GM12878 (cell line): Measurements from ENCODE around the gene PDZD7. TPM values are rescaled to one million over a fixed set of nuclear protein-coding genes. Genes with fewer than 3 reads are reported as not detected.

Experiments used
- ATAC-seq: fragments of 200-7000 bp; cut with Tn5 transposase; 3 replicates; pipeline ENCODE4 v1.9.1; 2020; ENCODE audit warnings: mild to moderate bottlenecking, moderate library complexity
- BruUV-seq: library from RNA; stranded (reverse); fragments of 400-500 nt; replicated peaks from 2 replicates; lab custom pipeline; 2021; lab: Mats Ljungman, UMichigan
- CTCF ChIA-PET: fragments of 300-600 bp; sonication (Branson Sonifier 250); formaldehyde crosslinking; extraction: SDS; loops from one replicate; lab custom pipeline; 2021; ENCODE audit warnings: inconsistent platforms; lab: Yijun Ruan, JAX
- POLR2A ChIA-PET: fragments of 350-600 bp; formaldehyde crosslinking; extraction: SDS; loops from one replicate; lab custom pipeline; 2021; ENCODE audit warnings: inconsistent platforms; lab: Charles Lee
- RAD21 ChIA-PET: fragments of 300-600 bp; sonication (Branson Sonifier 250); formaldehyde crosslinking; loops from one replicate; lab custom pipeline; 2023; ENCODE audit warnings: antibody characterized with exemption; ENCODE audit not compliant: unreplicated experiment; lab: Charles Lee
- SMC1A ChIA-PET: fragments of 300-600 bp; sonication (Branson Sonifier 250); formaldehyde crosslinking; loops from one replicate; lab custom pipeline; 2023; ENCODE audit not compliant: unreplicated experiment, uncharacterized antibody; lab: Charles Lee
- DNase-seq: peaks from one replicate; pipeline ENCODE4 v3.0.0-alpha.2; 2011; ENCODE audit warnings: low read depth, low spot score
- FAIRE-seq: peaks from 3 replicates; lab custom pipeline; 2011; peaks lifted over from hg19 to GRCh38; lab: Jason Lieb, UNC
- H2AFZ ChIP-seq: 2 replicates; pipeline ENCODE4 v1.6.0; 2011; ENCODE audit warnings: low read depth, low read length, control low read depth; ENCODE audit not compliant: control insufficient read depth
- H3K27ac ChIP-seq: 2 replicates; pipeline ENCODE4 v1.5.1; 2011; ENCODE audit warnings: control low read depth; ENCODE audit not compliant: control insufficient read depth, insufficient read depth
- H3K27me3 ChIP-seq, 2 experiments: replicated peaks in 1 of 2; 2 replicates each; pipeline versions ENCODE4 v1.6.0 to v1.6.1; 2011; ENCODE audit warnings: low read length in 1 of 2; ENCODE audit not compliant: control insufficient read depth in 2 of 2, insufficient read depth in 2 of 2
- H3K36me3 ChIP-seq, 2 experiments: 2 replicates each; pipeline ENCODE4 v1.5.1; 2011; ENCODE audit warnings: low read length in 1 of 2; ENCODE audit not compliant: control insufficient read depth in 2 of 2, insufficient read depth in 2 of 2
- H3K4me1 ChIP-seq: 2 replicates; pipeline ENCODE4 v1.6.1; 2011; ENCODE audit warnings: mild to moderate bottlenecking, low read length, moderate library complexity, mixed read lengths; ENCODE audit not compliant: control insufficient read depth, insufficient read depth
- H3K4me2 ChIP-seq: 2 replicates; pipeline ENCODE4 v1.6.0; 2011; ENCODE audit warnings: control low read depth; ENCODE audit not compliant: control insufficient read depth, insufficient read depth
- H3K4me3 ChIP-seq: fragments of 200-600 bp; sonication (generic); 2 replicates; pipeline ENCODE4 v1.5.1; 2016
- H3K79me2 ChIP-seq: 2 replicates; pipeline ENCODE4 v1.6.0; 2011; ENCODE audit warnings: low read length; ENCODE audit not compliant: control insufficient read depth, insufficient read depth
- H3K9ac ChIP-seq: 2 replicates; pipeline ENCODE4 v1.8.0; 2011; ENCODE audit warnings: low read length, control low read depth, mixed read lengths; ENCODE audit not compliant: control insufficient read depth, insufficient read depth
- H3K9me3 ChIP-seq: replicated peaks from 3 replicates; pipeline ENCODE4 v1.5.1; 2011; ENCODE audit warnings: mild to moderate bottlenecking, low read length; ENCODE audit not compliant: control insufficient read depth, insufficient read depth
- H4K20me1 ChIP-seq: 2 replicates; pipeline ENCODE4 v1.6.0; 2011; ENCODE audit not compliant: control insufficient read depth, insufficient read depth
- NR2C2 ChIP-seq: IDR thresholded peaks from 2 replicates; pipeline ENCODE4 v1.6.1; 2011; ENCODE audit warnings: borderline replicate concordance, low read depth; ENCODE audit not compliant: control insufficient read depth, insufficient read length
- ZNF622 ChIP-seq: fragments of 450-650 bp; IDR thresholded peaks from 2 replicates; pipeline ENCODE4 v1.6.1; 2017; ENCODE audit warnings: mild to moderate bottlenecking, inconsistent platforms
- WGBS: methylation state at CpG from one replicate; pipeline ENCODE4 v1.1.6; 2016; ENCODE audit warnings: low lambda C conversion rate; ENCODE audit not compliant: insufficient replicate concordance, insufficient coverage; ENCODE audit errors: missing lambda C conversion rate; 5-methylcytosine and 5-hydroxymethylcytosine counted together
- in situ Hi-C: fragments of 300-500 bp; cut with MboI; formaldehyde crosslinking; loops from 9 replicates; pipeline ENCODE4 v1.14.3; 2018; ENCODE audit warnings: mixed read lengths
- intact Hi-C: fragments of 100-400 bp; cut with micrococcal nuclease; formaldehyde crosslinking; loops from one replicate; pipeline ENCODE4 v1.14.2; 2022; ENCODE audit not compliant: unreplicated experiment
- polyA plus RNA-seq, 11 experiments: library from polyadenylated mRNA; depleted of rRNA in 4 of 11; unstranded in 6 of 11; stranded (reverse) in 5 of 11; fragments of >200 nt; fragmentation: Nextera tagmentation in 4 of 11; fragmentation: Illumina TruSeq in 1 of 11; extraction: Ambion mirVana in 4 of 11; extraction: Trizol in 1 of 11; gene quantifications; 1 replicate in 1 of 11; 2 replicates in 10 of 11; pipeline versions ENCODE4 v1.2.1 to v1.2.3, GENCODE V29; 2011 to 2016; ENCODE audit warnings: inconsistent platforms in 2 of 11, missing spikeins in 2 of 11, low read depth in 1 of 11
- total RNA-seq, 4 experiments: library from RNA; depleted of rRNA in 3 of 4; stranded (reverse); fragments of >200 nt in 3 of 4; fragmentation: Illumina TruSeq in 1 of 4; extraction: Trizol in 1 of 4; gene quantifications; 2 replicates each; pipeline versions ENCODE4 v1.2.1 to v1.2.3, GENCODE V29; 2013 to 2021
- TF ChIP-seq, protein P1 (sequence below): fragments of 450-650 bp; IDR thresholded peaks from 2 replicates; pipeline ENCODE4 v1.6.1; 2016; ENCODE audit warnings: mild to moderate bottlenecking

The PDZD7 gene
- total and polyA plus RNA-seq, 10 of the 15 experiments (the other 5 are each of a cell fraction or from before 2014, with no cell fraction given): 0.01 to 0.20 (median 0.03) TPM; not detected in 7

DNA sequence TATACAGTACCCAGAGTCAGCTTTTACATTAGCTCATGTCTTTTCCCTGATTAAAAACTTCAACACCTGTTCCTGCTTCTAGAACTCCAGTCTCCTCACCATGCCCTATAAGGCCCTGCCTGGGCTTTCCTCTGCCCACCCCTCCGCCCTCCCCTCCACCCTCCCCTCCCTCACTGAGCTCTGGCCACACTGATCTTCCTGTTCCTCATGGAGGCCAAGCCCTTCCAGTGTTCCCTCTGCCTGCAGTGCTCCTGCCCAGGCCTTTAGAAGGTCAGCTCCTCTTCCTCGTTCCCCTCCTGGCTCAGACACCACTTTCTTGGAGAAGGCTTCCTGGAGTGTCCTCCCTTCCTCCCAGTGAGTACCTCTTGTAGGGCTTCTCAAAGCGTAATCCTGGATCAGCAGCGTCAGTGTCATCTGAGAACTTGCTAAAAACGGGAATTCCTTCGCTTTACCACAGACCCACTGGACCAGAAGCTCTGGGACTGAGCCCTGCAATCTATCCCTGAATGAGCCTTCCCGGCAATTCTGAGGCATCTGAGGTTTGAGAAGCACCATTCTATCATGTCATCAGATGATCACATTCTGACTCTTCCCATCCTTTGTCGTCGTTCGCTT, 3.7 kb downstream of the PDZD7 start (continued):
- TF ChIP-seq, protein P1, sequence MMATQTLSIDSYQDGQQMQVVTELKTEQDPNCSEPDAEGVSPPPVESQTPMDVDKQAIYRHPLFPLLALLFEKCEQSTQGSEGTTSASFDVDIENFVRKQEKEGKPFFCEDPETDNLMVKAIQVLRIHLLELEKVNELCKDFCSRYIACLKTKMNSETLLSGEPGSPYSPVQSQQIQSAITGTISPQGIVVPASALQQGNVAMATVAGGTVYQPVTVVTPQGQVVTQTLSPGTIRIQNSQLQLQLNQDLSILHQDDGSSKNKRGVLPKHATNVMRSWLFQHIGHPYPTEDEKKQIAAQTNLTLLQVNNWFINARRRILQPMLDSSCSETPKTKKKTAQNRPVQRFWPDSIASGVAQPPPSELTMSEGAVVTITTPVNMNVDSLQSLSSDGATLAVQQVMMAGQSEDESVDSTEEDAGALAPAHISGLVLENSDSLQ: no peak

DNA sequence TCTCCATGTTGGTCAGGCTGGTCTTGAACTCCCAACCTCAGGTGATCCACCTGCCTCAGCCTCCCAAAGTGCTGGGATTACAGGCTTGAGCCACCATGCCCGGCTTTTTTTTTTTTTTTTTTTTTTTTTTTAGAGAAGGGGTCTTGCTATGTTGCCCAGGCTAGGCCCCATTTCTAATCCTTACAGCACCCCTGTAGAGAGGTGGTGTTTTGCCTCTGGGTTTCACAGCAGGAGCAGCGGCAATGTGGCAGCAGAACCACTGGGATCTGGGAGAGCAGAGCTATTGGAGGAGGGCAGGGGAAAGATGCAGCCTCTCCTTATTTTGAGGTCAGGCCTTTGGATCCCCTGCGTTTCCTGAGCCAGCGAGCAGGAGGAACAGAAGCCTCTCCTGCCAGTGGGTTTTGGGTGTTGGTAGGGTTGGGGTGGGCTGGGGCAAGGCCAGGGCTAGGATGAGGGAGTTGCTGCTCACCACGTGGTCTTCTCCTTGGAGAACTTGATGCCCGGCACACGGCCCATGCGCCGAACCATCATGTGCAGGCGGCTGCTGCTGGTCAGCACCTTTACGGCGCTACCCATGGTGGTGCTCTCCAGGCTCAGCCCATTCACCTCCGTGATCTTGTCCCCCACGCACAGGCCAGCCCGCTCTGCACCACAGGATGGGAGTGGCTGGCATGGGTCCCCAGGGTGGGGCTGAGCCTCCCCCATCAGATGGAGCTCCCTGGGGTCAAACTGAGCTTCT, 7.8 kb downstream of the PDZD7 start:
- H3K4me3 ChIP-seq: no peak overlapping the region
- H3K79me2 ChIP-seq: no peaks in the 10 kb centered on the region
- H3K27me3 ChIP-seq: peaks cover 0 to 7% of the 10 kb centered on the region in 2 experiments; a peak in 2 of 4 replicates
- no peaks in the 10 kb centered on the region for H3K9me3 ChIP-seq
- FAIRE-seq (no peak), DNase-seq (no peak), ATAC-seq (no peak)
- no peak overlapping the region for H3K4me2 ChIP-seq
- ChIA-PET RAD21 (no interaction called here), CTCF (interaction anchor here (1.7 kb wide), 1 partner anchor 8 kb away, joined by 5 read pairs; no protein-coding TSS in a partner anchor), SMC1A (no interaction called here), POLR2A (no interaction called here)
- H3K9ac ChIP-seq: no peak overlapping the region
- H3K4me1 ChIP-seq: peaks cover 6% of the 10 kb centered on the region
- H3K36me3 ChIP-seq: no peaks in the 10 kb centered on the region
- no peaks in the 10 kb centered on the region for H4K20me1 ChIP-seq
- no peak overlapping the region for H2AFZ ChIP-seq
- TF ChIP-seq ZNF622 (no peak), NR2C2 (no peak)
- H3K27ac ChIP-seq: no peak overlapping the region
- WGBS: 61% methylated on average over 15 of the region's 15 CpGs
- no TSS peak for BruUV-seq
- intact Hi-C loops: no loop called here
- in situ Hi-C loops: no loop called here
